Peyer's patch (tissue), 4 donors: Measurements from ENCODE around the gene CTNNBL1. TPM values are rescaled to one million over a fixed set of nuclear protein-coding genes. Genes with fewer than 3 reads are reported as not detected.

Source experiments
- DNase-seq, 3 donors: peaks; one replicate each; pipeline ENCODE4 v3.0.0-alpha.2; 2017 to 2019
- H3K27ac ChIP-seq, 4 donors: fragments of 200-600 bp; sonication (generic); one replicate each; pipeline ENCODE4 v1.5.1; 2016 to 2019
- H3K27me3 ChIP-seq, 2 donors: fragments of 200-600 bp; sonication (generic); one replicate each; pipeline ENCODE4 v1.5.1; 2019
- H3K36me3 ChIP-seq, 3 donors: fragments of 200-600 bp; sonication (generic); one replicate each; pipeline ENCODE4 v1.5.1; 2016 to 2019
- H3K4me1 ChIP-seq, 4 donors: fragments of 200-600 bp; sonication (generic); one replicate each; pipeline ENCODE4 v1.5.1; 2016 to 2019
- H3K4me3 ChIP-seq, 4 donors: fragments of 200-600 bp; sonication (generic); 1 replicate in 3 of 4; 2 replicates in 1 of 4; pipeline ENCODE4 v1.5.1; 2016 to 2019; ENCODE audit warnings: mild to moderate bottlenecking in 1 of 4
- H3K9me3 ChIP-seq, 4 donors: fragments of 200-600 bp; sonication (generic); one replicate each; pipeline ENCODE4 v1.5.1; 2016 to 2019; ENCODE audit warnings: mild to moderate bottlenecking in 1 of 4
- CTCF ChIP-seq, 6 experiments: fragments of 450-650 bp in 4 of 6; fragments of 200-600 bp in 2 of 6; sonication (generic) in 1 of 6; IDR thresholded peaks; one replicate each; pipeline ENCODE4 v1.5.1; 2017 to 2019; ENCODE audit warnings: antibody characterized with exemption in 6 of 6, mild to moderate bottlenecking in 3 of 6, moderate library complexity in 1 of 6
- POLR2A ChIP-seq, 2 donors: fragments of 450-650 bp; IDR thresholded peaks; one replicate each; pipeline ENCODE4 v1.5.1; 2017; ENCODE audit warnings: antibody characterized with exemption in 2 of 2, mild to moderate bottlenecking in 2 of 2, moderate library complexity in 2 of 2
- total RNA-seq, 4 donors: library from RNA; depleted of rRNA; stranded (reverse); fragments of >200 nt; gene quantifications; one replicate each; pipeline ENCODE4 v1.1.0, GENCODE V29; 2016

The CTNNBL1 gene
- total RNA-seq, 4 donors from 2014 or later, result 16.3 to 30.2 (median 23.6) TPM

DNA sequence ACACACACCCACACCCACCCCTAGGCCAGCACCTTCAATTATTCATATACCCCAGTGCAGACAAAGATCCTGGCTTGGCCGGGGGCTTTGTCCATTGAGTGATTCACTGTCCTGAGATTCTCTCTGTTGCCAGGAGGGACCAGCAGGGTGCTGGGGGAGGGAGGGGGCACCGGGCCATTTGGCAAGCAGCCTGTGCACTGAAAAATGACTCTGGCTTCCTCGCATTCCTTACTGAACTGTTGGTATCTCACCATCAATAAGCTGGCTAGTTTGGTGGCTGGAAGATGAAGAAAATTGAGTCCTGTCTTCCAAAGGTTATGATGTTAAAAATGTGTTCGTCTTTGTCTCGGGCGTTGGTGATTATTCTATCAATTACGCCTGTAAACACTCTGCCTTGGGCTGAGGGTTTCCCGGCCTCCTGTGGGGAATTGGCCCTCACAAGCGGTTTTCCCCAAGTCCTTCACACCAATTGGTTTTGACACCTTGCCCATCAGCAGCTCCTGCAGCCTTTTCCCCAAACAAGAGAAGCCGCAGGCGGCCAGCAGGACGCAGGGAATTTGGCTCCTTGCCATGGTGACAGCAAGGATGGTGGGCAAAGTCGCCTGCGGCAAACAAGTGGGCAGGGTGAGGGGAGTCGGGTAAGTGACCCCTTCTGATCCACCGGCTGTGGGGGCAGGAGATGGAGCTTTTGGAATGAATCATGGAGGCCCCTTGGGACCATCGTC lies 214.0 kb downstream of the CTNNBL1 start:
- H3K4me3 ChIP-seq, result no peak overlapping the region
- no peak for TF ChIP-seq POLR2A (IDR thresholded peaks at IDR 0.05)
- no peak for TF ChIP-seq CTCF (IDR thresholded peaks at IDR 0.05)
- no peaks in the 10 kb centered on the region for H3K9me3 ChIP-seq
- H3K27me3 ChIP-seq, result peaks cover 0 to 7% of the 10 kb centered on the region in 2 donors
- DNase-seq, result no peak
- H3K36me3 ChIP-seq, result no peaks in the 10 kb centered on the region
- H3K27ac ChIP-seq, result no peak overlapping the region
- H3K4me1 ChIP-seq, result peaks cover 0 to 8% (median 3%) of the 10 kb centered on the region in 4 donors

DNA sequence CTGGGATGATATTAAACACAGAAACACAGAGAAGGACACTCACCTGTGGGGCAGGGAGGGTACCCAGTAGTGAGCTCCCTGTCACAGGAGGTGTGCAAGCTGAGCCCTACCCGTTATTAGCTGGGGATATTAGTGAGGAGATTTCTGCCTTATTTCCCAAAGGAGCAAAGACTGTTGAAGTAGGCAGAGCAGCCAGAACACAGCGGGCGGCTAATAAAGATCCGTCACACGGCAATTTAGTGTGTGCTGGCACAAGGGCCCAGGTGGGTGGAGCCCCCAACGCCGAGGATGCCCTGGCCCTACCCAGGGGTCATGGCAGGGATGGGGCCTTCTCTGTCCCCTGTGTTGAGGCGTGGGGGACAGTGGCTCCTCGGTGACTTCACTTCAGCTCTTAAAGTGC lies 217.4 kb downstream of the CTNNBL1 start:
- TF ChIP-seq POLR2A (IDR thresholded peaks at IDR 0.05) (no peak), CTCF (IDR thresholded peaks at IDR 0.05) (no peak)
- DNase-seq, result no peak
- H3K36me3 ChIP-seq, result no peaks in the 10 kb centered on the region
- no peaks in the 10 kb centered on the region for H3K9me3 ChIP-seq
- no peaks in the 10 kb centered on the region for H3K27me3 ChIP-seq
- no peak overlapping the region for H3K27ac ChIP-seq
- peaks cover 0 to 8% (median 0%) of the 10 kb centered on the region in 4 donors for H3K4me1 ChIP-seq
- H3K4me3 ChIP-seq, result no peak overlapping the region

DNA sequence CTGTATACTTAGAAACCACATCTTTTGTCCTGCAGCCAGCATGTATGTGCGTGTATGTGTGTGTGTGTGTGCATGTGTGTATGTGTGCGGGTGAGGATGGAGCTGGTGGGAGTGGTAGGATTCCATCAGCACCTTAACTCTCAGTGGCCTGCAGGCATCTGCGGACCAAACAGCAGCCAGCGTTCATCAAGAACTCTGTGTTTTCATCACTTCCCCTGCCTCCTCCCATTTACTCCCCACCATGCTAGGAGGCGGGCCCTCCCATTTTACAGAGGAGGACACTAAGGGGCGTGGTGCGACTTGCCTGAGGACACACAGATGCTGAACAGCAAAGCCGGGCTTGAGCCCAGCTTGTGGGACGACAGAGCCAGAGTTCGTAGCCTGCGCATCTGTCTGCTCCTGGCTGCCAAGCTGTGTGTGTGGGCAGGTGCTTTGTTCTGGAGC lies 218.0 kb downstream of the CTNNBL1 start:
- no peaks in the 10 kb centered on the region for H3K27me3 ChIP-seq
- H3K27ac ChIP-seq, result no peak overlapping the region
- peak in 2 of 3 donors; percentile 26 to 57 for DNase-seq
- no peaks in the 10 kb centered on the region for H3K36me3 ChIP-seq
- TF ChIP-seq POLR2A (IDR thresholded peaks at IDR 0.05), result no peak
- no peak for TF ChIP-seq CTCF (IDR thresholded peaks at IDR 0.05)
- H3K9me3 ChIP-seq, result no peaks in the 10 kb centered on the region
- H3K4me1 ChIP-seq, result peaks cover 0 to 8% (median 0%) of the 10 kb centered on the region in 4 donors
- no peak overlapping the region for H3K4me3 ChIP-seq

- Histone ChIP-seq H3K4me3 (no peak overlapping the region), H3K4me1 (peaks cover 0 to 8% (median 0%) of the 10 kb centered on the region in 4 donors), H3K9me3 (no peaks in the 10 kb centered on the region), H3K27ac (no peak overlapping the region), H3K36me3 (no peaks in the 10 kb centered on the region), H3K27me3 (no peaks in the 10 kb centered on the region)
- TF ChIP-seq CTCF (IDR thresholded peaks at IDR 0.05) (no peak), POLR2A (IDR thresholded peaks at IDR 0.05) (no peak)
- DNase-seq, result no peak
Observed at GRCh38 chr20:37912874-37913273, 219.0 kb downstream of the CTNNBL1 start.

GRCh38 chr20:37913567-37914366 lies 219.9 kb downstream of the CTNNBL1 start:
- peaks cover 0 to 8% (median 0%) of the 10 kb centered on the region in 4 donors for H3K4me1 ChIP-seq
- H3K9me3 ChIP-seq, result no peaks in the 10 kb centered on the region
- H3K4me3 ChIP-seq, result no peak overlapping the region
- H3K36me3 ChIP-seq, result no peaks in the 10 kb centered on the region
- TF ChIP-seq CTCF (IDR thresholded peaks at IDR 0.05) (no peak), POLR2A (IDR thresholded peaks at IDR 0.05) (no peak)
- H3K27me3 ChIP-seq, result no peaks in the 10 kb centered on the region
- no peak for DNase-seq
- no peak overlapping the region for H3K27ac ChIP-seq
